ENCODE data around the gene ZNF521. TPM values are rescaled to one million over a fixed set of nuclear protein-coding genes. Genes with fewer than 3 reads are reported as not detected.

The ZNF521 gene
- total RNA-seq, 1 experiment from 2014 or later = not detected

- DNase-seq (ENCODE audit: extremely low read depth, low read depth) = no peak
Measured at GRCh38 chr18:25089470-25089869, 262.5 kb downstream of the ZNF521 start.

- no peak for DNase-seq (ENCODE audit: extremely low read depth, low read depth)
Measured at GRCh38 chr18:25086876-25087275, 265.1 kb downstream of the ZNF521 start.

- no peak for DNase-seq (ENCODE audit: extremely low read depth, low read depth)
Measured at GRCh38 chr18:25081001-25081400, 271.0 kb downstream of the ZNF521 start.

DNA sequence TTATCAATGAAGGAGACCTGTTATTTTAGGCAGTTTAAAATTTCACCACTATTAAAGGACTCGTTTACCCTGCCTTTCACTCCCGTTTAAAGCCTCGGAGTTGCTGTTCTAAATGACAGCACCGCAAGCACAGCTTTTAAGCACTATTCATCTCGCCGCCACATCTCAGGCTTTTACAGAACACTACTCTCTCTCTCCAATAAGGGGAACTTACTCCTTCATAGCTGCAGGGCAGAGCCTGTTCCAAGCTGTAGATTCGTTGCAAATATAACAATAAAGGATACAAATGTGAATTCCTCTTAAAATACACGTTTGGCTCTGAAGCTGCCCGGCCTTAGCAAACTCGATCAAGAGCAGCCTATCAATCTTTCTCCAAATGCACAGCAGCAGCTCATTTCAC lies 271.8 kb downstream of the ZNF521 start:
- DNase-seq (ENCODE audit: extremely low read depth, low read depth) = no peak

- DNase-seq (ENCODE audit: extremely low read depth, low read depth) = no peak
Measured at GRCh38 chr18:25077944-25078723, 273.8 kb downstream of the ZNF521 start.

- no peak for DNase-seq (ENCODE audit: extremely low read depth, low read depth)
Measured at GRCh38 chr18:25077038-25077943, 274.7 kb downstream of the ZNF521 start.

- no peak for DNase-seq (ENCODE audit: extremely low read depth, low read depth)
Measured at GRCh38 chr18:25075783-25076182, 276.2 kb downstream of the ZNF521 start.

DNA sequence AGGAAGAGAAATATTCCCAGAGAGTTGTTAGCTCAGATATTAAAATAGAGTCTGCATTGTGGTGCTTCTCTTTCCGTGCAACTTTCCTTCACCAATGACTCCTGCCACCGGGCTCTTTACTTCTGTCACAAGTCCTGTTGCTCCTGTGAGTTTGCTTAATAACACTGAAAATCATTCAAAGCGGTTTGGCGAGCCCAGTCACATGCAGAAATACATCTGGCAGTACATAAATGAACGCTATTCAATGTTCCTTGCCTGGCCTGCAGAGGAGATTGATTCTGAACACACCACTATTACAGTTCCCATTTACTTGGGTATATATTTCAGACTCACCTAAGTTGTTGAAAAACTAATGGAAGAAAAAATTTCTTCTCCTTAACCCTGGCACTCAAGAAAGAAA lies 276.6 kb downstream of the ZNF521 start:
- no peak for DNase-seq (ENCODE audit: extremely low read depth, low read depth)

GRCh38 chr18:25074925-25075324 lies 277.0 kb downstream of the ZNF521 start:
- DNase-seq (ENCODE audit: extremely low read depth, low read depth) = no peak

DNA sequence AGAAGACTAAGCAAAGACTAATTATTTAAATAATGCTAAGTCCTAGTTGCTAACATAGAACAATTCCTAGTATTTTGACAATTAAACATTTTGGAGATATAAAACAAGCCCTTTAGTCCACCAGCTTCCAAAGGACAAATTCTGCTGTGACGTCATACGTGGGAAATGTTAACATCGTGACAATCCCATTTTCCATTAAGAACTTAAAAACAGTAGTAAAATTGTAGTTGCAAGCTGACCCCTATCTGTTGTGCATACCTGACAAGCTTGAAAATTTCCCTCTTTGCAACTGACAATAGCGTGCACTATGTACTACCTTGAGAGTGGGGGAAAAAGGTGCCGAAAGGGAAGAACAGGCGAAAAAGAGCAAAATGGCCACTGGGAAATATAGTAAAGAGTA lies 279.8 kb downstream of the ZNF521 start:
- no peak for DNase-seq (ENCODE audit: extremely low read depth, low read depth)

DNA sequence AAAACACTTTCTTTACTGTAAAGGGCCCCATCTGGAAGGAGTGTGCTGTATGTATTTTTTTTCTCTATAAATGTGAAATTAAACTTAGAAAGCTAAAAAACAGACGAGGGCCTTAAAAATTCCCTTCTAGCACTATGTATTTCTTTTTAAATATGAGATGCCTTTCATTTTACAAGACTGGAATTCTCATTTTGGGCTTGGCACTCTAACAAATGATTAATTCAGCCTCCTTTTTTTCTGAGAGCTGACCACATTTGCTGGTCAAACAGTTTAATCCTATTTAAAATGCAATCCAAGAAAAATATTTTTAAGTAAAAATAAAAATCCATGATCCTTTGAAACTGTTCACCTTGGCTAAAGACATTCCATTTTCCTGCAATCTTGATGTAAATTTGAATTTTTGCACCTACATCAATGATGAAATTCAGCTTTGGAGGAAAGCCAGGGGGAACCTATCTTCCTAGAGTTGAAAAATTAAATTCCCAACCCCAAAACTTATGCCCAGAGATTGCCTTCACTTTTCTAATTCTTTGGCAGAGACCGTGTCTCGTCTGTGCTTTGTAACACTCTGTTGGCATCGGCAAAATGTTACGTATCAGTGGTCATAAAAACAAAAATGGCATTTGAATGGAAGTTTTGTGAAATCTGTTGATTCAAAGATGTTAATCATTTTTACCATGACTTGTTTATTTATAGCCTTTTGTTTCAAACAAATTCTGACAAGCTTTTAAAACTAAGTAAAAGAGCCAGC lies 284.5 kb downstream of the ZNF521 start:
- no peak for DNase-seq (ENCODE audit: extremely low read depth, low read depth)

DNA sequence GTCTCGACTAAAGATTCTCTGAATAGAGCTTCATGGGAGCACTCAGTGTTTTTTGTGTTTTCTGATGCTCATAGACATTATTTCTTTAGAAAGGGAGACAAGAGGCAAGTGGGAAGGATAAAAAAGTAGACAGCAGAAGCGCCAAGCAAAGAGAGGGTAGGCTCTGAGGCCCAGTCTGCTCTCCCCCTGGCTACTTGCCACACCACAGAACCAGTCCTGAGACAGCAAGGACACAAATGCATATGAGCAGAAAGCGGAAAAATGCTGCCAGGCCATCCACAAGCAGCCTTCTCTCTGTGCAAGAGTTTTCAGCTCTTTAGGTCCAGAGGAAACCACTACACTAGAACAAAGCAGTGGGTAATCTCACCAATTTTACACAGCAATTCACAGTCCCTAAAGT lies 285.4 kb downstream of the ZNF521 start:
- DNase-seq (ENCODE audit: extremely low read depth, low read depth) = no peak

- no peak for DNase-seq (ENCODE audit: extremely low read depth, low read depth)
Measured at GRCh38 chr18:25062720-25063119, 289.2 kb downstream of the ZNF521 start.

DNA sequence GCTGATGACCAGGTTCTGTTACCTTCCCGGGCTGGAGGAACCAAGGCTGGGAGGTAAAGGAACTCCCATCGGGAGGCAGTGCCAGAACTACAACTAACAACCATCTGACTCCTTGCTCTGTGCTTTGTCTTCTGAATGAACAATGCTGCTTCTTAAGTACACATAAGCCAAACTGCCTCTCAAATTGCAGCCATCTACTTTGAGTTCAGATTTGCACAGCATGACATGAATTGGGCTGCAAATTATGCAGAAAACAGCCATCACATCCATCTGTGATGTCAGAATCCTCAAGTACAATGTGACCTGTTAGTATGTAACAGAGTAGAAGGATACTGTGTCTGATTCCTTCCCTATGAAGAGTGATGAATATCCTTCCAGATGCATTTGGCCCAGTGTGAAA lies 290.6 kb downstream of the ZNF521 start:
- DNase-seq (ENCODE audit: extremely low read depth, low read depth) = no peak

DNA sequence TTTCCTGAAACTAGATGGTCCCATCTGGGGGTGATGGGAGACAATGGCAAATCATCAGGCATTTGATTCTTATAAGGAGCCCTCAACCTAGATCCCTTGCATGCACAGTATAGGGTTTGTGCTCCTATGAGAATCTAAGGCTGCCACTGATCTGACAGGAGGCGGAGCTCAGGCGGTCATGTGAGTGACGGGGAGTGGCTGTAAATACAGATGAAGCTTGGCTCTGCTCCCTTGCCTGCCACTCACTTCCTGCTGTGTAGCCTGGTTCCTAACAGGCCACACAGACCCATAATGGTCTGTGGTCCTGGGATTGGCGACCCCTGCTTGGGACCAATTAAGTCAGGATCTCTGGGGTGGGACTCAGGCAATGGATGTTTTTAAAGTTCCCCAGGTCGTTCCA lies 293.4 kb downstream of the ZNF521 start:
- DNase-seq (ENCODE audit: extremely low read depth, low read depth) = no peak

- no peak for DNase-seq (ENCODE audit: extremely low read depth, low read depth)
Measured at GRCh38 chr18:25057491-25058050, 294.4 kb downstream of the ZNF521 start.

- no peak for DNase-seq (ENCODE audit: extremely low read depth, low read depth)
Measured at GRCh38 chr18:25056429-25056828, 295.5 kb downstream of the ZNF521 start.

GRCh38 chr18:25055076-25055475 lies 296.9 kb downstream of the ZNF521 start:
- no peak for DNase-seq (ENCODE audit: extremely low read depth, low read depth)

DNA sequence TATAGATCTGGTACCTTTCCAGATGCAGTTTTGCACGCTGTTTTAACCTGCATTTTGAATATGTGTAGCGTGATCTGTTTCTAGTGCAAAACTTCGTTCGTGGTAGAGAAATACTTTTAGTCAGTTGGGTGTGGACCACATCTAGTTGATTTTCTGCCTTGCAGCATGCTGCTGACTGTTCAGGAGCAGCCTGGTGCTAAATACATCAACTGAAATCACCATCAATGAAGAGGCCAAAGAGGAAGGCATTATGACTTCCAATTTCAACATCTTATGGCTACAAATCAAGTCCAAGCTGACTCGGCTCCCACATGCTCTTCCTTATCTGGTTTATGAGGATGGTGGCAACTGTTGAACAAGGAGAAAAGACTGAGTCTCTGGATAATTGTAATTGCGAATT lies 298.5 kb downstream of the ZNF521 start:
- DNase-seq (ENCODE audit: extremely low read depth, low read depth) = no peak

GRCh38 chr18:25052511-25052921 lies 299.4 kb downstream of the ZNF521 start:
- DNase-seq (ENCODE audit: extremely low read depth, low read depth) = no peak

DNA sequence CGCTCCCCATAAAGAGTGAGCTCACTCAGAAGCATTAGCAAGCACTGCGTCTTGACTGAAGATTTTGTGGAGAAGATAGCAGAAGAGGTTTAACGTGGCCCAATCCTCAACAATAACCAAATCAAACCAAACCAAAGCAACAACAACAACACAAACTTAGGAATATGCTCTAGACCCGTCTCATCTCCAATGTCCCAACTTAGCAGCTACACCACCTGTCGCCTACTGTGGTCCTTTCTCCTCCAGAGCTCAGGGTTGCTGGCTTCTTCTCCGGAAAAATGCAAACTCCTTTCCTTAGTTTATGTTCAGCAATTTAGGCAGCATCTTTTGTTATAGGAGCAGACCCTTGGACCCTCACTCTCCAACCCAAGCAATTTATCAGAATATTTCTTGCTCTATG lies 301.4 kb downstream of the ZNF521 start:
- DNase-seq (ENCODE audit: extremely low read depth, low read depth) = no peak

All from NCI-H460 (cell line).